A549 (cell line): ENCODE measurements around the gene RAB17.

Experiments used
- CHD2 ChIP-seq: fragments of 150-350 bp; IDR thresholded peaks from 2 replicates; pipeline ENCODE4 v1.6.1; 2014; ENCODE audit warnings: low read length; ENCODE audit not compliant: partially characterized antibody
- CTCF ChIP-seq: fragments of >200 bp; sonication (Bioruptor Twin); formaldehyde crosslinking; IDR thresholded peaks from 3 replicates; pipeline ENCODE4 v1.5.1; 2016
- EHMT2 ChIP-seq: fragments of 200-600 bp; sonication (generic); IDR thresholded peaks from 2 replicates; pipeline ENCODE4 v1.6.1; 2016; ENCODE audit warnings: antibody characterized with exemption, low read depth, mild to moderate bottlenecking, moderate library complexity
- EP300 ChIP-seq, 2 experiments: fragments of >200 bp; sonication (Bioruptor Twin); formaldehyde crosslinking; IDR thresholded peaks; 2 replicates in 1 of 2; 3 replicates in 1 of 2; pipeline ENCODE4 v1.6.1; 2016 to 2017
- FOSB ChIP-seq: fragments of 250-450 bp; sonication (Bioruptor Pico); IDR thresholded peaks from 2 replicates; pipeline ENCODE4 v1.5.0; 2020; ENCODE audit warnings: mild to moderate bottlenecking, moderate library complexity
- JUN ChIP-seq, 2 experiments: fragments of >200 bp; sonication (Bioruptor Twin); formaldehyde crosslinking; IDR thresholded peaks; 2 replicates in 1 of 2; 3 replicates in 1 of 2; pipeline ENCODE4 v1.6.1; 2016 to 2017
- NR3C1 ChIP-seq: fragments of >200 bp; sonication (Bioruptor Twin); formaldehyde crosslinking; IDR thresholded peaks from 3 replicates; pipeline ENCODE4 v1.6.1; 2017
- POLR2A ChIP-seq: IDR thresholded peaks from 2 replicates; pipeline ENCODE4 v1.6.1; 2012; ENCODE audit warnings: mild to moderate bottlenecking, low read length
- RAD21 ChIP-seq, 2 experiments: fragments of >200 bp in 1 of 2; sonication (Bioruptor Twin) in 1 of 2; formaldehyde crosslinking in 1 of 2; IDR thresholded peaks in 1 of 2; conservative IDR thresholded peaks in 1 of 2; 2 replicates in 1 of 2; 3 replicates in 1 of 2; pipeline ENCODE4 v1.6.1; 2012 to 2018; ENCODE audit warnings: inconsistent platforms in 1 of 2
- RARB ChIP-seq: fragments of 250-450 bp; sonication (Bioruptor Pico); IDR thresholded peaks from 2 replicates; pipeline ENCODE4 v1.8.0; 2021; ENCODE audit warnings: mild to moderate bottlenecking, moderate library complexity
- SREBF2 ChIP-seq: fragments of 450-650 bp; IDR thresholded peaks from 2 replicates; pipeline ENCODE4 v1.6.1; 2014; ENCODE audit warnings: mild to moderate bottlenecking, moderate library complexity
- TP53 ChIP-seq: fragments of 250-450 bp; sonication (Bioruptor Pico); IDR thresholded peaks from 2 replicates; pipeline ENCODE4 v1.5.0; 2021; ENCODE audit warnings: mild to moderate bottlenecking, moderate library complexity
- USF2 ChIP-seq: fragments of 450-650 bp; IDR thresholded peaks from 2 replicates; pipeline ENCODE4 v1.6.1; 2014; ENCODE audit warnings: antibody characterized with exemption

- TF ChIP-seq RAD21 (conservative IDR thresholded peaks at IDR 0.05 in 1 of 2, IDR thresholded peaks at IDR 0.05 in 1 of 2) = no peak
- no peak for TF ChIP-seq SREBF2
- no peak for TF ChIP-seq CTCF
- no peak for TF ChIP-seq POLR2A
- no peak for TF ChIP-seq EHMT2
- TF ChIP-seq JUN (IDR thresholded peaks at IDR 0.05) = no peak
- no peak for TF ChIP-seq NR3C1
- TF ChIP-seq RARB (CRISPR knock-in tag) = no peak
- TF ChIP-seq CHD2 = no peak
- no peak for TF ChIP-seq FOSB (CRISPR knock-in tag)
- no peak for TF ChIP-seq USF2
- TF ChIP-seq TP53 (CRISPR knock-in tag) = no peak
- no peak for TF ChIP-seq EP300 (IDR thresholded peaks at IDR 0.05)
Observed at GRCh38 chr2:237603049-237603717, 12.6 kb upstream of the RAB17 start.
